D721Med (cell line): ENCODE results near the gene HDAC1.

Experiments
- DNase-seq: peaks from one replicate; pipeline ENCODE4 v3.0.0; 2011; ENCODE audit warnings: low spot score; ENCODE audit not compliant: insufficient read length
- FAIRE-seq: peaks from 2 replicates; lab custom pipeline; 2011; peaks lifted over from hg19 to GRCh38; lab: Jason Lieb, UNC
- TF ChIP-seq, protein P1 (sequence below): IDR thresholded peaks from 2 replicates; pipeline ENCODE4 v1.5.1; 2012; ENCODE audit warnings: mild to moderate bottlenecking, control low read depth; ENCODE audit not compliant: insufficient read depth; ENCODE audit errors: missing control alignments

Gene HDAC1

DNA sequence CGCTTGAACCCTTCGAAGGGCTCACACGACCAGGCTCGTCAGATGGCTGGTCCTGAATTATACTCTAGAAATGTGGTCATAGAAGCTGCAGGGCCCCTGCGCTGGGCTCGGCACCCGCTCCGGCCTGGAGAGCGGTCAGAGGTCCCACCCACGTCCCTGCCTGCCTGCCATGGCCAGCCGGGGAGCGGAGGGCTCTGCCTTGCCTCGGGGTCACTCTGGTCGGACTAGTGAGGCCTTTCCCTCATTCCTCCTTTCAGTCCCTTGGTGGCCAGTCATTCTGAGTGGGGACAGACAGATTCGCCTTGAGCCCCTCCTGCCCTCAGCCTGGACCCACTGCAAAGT, 44.7 kb downstream of the HDAC1 start:
- no peak for FAIRE-seq
- no peak for DNase-seq
- TF ChIP-seq, protein P1, sequence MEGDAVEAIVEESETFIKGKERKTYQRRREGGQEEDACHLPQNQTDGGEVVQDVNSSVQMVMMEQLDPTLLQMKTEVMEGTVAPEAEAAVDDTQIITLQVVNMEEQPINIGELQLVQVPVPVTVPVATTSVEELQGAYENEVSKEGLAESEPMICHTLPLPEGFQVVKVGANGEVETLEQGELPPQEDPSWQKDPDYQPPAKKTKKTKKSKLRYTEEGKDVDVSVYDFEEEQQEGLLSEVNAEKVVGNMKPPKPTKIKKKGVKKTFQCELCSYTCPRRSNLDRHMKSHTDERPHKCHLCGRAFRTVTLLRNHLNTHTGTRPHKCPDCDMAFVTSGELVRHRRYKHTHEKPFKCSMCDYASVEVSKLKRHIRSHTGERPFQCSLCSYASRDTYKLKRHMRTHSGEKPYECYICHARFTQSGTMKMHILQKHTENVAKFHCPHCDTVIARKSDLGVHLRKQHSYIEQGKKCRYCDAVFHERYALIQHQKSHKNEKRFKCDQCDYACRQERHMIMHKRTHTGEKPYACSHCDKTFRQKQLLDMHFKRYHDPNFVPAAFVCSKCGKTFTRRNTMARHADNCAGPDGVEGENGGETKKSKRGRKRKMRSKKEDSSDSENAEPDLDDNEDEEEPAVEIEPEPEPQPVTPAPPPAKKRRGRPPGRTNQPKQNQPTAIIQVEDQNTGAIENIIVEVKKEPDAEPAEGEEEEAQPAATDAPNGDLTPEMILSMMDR: no peak

DNA sequence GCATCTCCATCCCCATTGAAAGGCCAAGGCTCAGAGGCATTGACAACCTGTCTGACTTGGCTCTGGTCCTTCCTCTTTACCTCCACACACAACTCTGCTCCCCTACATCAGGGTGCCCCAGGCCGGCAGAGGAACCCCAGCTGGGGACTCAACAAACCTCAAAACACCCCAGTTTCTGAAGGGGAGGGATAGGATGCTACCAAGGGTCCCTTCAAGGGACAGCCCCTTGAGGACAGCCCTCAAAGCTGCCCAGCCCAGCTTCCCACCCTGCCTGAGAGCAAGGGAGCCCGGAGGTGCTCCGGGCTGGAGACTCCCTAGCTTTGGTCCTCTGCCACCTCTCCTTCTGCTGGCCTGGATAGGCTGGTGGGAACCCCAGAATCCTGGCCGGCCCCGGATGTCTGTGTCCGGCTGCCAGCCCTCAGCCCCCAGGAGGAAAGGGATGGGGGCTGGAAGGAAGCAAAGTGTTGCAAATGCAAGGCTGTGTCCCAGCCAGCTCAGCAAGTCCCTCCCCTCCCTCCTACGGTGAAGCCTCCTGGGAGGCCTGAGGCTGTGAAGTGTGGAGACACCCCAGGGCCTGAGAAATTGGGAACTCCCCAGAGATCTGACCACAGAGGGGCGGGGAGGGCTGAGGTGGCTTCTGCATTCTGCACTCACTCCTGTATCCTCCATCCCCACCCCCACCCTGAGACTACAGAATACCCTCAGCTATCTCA, 45.2 kb downstream of the HDAC1 start:
- no peak for DNase-seq

DNA sequence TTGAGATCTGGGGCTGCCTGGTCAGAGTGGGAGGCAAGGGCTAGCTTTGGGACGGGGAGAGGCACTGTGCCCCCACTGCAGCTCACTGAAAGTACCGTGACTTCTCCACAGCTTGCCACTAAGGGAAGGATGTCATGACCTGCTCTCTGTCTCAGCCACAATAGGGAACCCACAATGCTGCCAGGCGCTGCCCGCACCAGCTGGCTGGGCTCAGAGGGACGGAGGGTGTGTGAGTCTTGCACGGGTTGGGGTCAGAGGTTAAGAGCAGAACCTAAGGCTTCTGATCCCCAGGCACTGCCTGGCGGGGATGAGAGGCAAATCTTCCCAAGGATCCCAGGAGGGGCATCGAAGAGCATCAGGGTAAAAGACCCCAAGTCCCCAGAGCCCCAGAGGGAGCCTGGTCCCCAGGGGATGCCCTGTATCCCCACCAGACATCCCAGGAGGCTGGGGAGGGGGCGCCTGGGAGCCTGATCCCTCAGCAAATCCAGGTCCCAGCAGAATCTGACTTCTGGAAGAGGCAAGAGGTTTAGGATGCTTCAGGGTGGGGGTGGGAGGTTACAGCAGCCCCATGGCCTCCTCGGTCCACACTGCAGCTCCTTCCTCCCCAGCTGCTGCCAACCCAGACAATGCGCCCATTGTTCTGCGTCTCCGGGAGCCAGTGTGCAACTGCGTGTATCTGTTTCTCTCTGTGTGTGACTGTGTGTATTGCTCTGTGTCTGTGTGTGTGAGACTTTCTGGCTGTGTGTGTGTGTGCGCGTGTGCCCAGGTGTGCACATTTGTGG, 46.2 kb downstream of the HDAC1 start:
- FAIRE-seq (no peak), DNase-seq (no peak)
- TF ChIP-seq, protein P1: no peak

More for the DNA sequence above, 45.2 kb downstream of the HDAC1 start:
- TF ChIP-seq, protein P1: no peak
- no peak for FAIRE-seq

DNA sequence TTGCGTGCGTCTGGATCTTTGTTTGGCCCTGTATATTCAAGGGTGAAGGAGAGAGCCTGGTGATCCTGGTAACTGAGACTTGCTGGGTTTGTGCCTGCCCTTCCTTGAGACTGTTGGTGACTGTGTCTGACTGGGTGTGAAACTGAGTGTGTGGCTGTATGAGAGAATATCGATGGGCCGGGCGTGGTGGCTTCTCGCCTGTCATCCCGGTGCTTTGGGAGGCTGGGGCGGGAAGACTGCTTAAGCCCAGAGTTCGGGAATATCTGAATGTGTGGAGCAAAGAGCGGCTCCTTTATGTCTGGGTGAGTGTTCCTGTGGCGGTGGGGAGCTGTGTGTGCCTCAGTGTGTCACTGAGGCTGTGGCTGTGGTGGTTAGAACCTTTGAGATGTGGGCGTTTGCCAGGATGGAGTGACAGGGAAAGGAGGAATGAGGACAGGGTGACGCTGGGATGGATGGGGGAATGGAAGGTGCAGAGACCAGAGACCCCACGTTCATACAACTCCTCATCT, 46.8 kb downstream of the HDAC1 start:
- DNase-seq: no peak
- TF ChIP-seq, protein P1: no peak
- FAIRE-seq: no peak

DNA sequence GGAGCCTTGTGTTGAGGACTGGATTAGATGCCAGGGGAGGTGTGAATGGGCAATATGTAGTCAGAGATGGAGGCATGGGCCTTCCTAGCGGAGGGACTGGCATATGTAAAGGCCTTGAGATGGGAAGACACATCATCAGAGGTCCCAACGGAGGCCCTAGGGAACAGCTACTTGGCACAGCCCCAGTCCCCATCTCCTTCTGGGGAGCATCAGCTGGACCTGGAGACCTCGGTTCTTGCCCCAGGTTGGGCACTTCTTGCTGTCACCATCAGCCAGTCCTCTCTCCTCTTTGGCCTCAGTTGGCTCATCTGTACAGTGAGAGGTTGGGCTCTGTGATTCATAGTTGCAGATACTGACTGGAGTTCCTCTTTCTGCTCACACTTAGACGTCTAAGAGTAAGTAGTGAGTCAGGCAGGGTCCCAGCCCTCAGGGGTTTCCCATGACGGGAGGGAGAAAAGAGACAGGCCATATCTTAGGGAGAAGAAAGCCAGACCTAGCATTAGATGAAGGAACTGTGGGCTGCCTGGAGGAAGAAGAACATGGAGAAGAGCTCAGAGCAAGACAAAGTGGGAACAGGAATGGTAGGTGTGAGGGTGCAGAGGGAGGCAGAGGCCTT, 47.6 kb downstream of the HDAC1 start:
- TF ChIP-seq, protein P1: no peak
- FAIRE-seq: no peak
- DNase-seq: no peak

DNA sequence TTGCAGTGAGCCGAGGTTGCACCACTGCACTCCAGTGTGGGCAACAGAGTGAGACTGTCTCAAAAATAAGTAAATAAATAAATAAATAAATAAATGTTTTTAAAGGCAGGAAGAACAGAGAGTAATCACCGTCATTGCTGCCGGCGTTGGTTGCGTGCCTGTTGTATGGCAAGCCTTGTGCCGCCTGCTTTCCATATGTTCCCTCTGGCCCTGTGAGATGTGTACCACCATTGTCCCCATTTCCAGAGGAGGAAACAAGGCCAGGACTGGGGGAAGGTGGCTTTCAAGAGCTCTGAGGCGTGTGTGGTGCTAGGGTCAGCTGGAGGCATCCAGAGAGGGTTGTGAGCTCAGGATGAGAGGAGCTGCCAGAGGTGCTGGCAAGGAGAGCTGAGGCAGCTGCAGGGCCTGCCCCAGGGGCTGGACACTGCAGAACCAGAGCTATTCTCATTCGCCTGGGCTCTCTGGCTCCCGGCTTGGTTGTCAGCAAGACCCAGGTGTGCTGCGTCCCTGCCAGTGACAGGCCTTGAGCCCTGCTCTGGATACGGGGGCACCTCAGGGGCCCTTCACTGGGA, 49.4 kb downstream of the HDAC1 start:
- DNase-seq: no peak
- TF ChIP-seq, protein P1: no peak
- FAIRE-seq: no peak
